ENCODE measurements around the gene OR5K4.

OR5K4 gene, protein sequence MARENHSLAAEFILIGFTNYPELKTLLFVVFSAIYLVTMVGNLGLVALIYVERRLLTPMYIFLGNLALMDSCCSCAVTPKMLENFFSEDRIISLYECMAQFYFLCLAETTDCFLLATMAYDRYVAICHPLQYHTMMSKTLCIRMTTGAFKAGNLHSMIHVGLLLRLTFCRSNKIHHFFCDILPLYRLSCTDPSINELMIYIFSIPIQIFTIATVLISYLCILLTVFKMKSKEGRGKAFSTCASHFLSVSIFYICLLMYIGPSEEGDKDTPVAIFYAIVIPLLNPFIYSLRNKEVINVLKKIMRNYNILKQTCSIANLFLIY

DNA sequence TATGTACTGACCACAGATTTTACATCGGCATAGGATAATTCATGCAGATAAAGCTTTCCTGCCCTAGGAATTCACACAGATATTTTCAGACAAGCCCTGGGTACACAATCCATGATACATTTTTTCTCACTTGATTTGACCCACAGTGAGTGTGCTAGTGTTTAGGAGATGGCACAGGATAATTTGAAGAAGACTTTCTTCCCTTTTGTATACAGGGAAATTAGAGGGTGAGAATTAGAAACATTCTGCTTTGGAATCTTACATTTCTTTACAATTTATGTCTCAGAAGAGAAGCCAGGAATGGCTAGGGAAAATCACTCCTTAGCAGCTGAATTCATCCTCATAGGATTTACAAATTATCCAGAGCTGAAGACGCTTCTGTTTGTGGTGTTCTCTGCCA, at the start of gene OR5K4:
Gene OR5K4, plus strand, starts transcription at position 301 of the 400 bp plus-strand sequence. Its CDS starts 0 bp downstream, at position 301.
- no peak for DNase-seq

- no peak for DNase-seq
Observed at GRCh38 chr3:98322101-98322500, 31.6 kb upstream of the OR5K4 start.

DNA sequence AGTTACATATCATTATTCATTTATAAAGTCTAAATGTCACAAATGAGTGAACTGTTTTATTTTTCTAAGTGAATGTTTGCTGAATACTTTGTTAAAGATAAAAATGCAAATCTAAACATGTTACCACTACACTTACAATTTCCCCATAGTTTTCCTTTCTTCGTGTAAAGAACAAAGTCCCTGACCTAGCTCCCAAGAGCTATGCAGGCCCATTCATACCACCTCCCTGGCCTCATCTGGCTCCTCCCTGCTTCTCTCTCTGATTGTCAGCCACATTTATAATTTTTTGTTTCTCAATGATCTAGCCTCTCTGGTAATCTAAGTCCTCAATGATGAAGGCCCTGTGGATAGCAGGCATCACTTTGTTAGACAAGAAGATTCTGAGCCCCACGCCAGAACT, 31.0 kb upstream of the OR5K4 start:
- DNase-seq: no peak

DNA sequence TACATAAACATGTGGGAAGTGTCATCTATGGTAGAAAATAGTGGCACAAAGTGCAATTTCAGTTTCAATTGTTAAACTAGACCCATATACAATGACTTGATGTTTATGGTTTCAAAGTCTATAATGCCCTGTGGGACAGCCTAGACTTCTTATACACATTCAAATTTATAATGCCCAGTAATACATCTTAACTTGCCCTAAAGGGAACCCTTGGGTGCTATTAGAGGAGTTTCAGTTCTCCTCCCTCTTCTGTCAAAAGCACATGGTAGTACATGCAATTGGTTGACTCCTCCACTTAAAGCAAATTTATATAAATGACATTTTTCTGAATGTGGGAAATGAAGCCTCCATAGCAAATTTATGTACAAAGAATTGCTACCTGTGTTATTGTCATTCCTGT, 30.2 kb upstream of the OR5K4 start:
- DNase-seq: no peak

DNA sequence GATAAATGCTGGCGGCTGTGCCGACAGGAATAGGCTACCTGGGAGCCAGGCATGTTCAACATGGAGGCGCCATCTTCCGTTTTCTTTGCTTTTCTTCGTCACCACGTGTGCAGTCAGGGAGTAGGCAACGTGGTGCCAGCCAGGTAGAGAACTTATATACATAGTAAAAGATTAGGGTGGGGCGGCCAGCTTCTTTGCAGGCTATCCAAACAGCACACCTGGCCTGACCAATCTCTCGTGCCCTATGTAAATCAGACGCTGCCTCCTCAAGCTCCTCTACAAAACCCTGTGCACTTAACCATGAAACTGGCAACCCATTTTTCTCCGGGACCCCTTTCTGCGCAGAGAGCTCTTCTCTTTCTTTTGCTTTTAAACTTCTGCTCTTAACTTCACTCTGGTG, 28.6 kb upstream of the OR5K4 start:
- no peak for DNase-seq

- no peak for DNase-seq
Observed at GRCh38 chr3:98326105-98326893, 27.4 kb upstream of the OR5K4 start.

- DNase-seq: no peak
Observed at GRCh38 chr3:98326945-98327344, 26.7 kb upstream of the OR5K4 start.

GRCh38 chr3:98328933-98329332, 24.7 kb upstream of the OR5K4 start:
- no peak for DNase-seq

DNA sequence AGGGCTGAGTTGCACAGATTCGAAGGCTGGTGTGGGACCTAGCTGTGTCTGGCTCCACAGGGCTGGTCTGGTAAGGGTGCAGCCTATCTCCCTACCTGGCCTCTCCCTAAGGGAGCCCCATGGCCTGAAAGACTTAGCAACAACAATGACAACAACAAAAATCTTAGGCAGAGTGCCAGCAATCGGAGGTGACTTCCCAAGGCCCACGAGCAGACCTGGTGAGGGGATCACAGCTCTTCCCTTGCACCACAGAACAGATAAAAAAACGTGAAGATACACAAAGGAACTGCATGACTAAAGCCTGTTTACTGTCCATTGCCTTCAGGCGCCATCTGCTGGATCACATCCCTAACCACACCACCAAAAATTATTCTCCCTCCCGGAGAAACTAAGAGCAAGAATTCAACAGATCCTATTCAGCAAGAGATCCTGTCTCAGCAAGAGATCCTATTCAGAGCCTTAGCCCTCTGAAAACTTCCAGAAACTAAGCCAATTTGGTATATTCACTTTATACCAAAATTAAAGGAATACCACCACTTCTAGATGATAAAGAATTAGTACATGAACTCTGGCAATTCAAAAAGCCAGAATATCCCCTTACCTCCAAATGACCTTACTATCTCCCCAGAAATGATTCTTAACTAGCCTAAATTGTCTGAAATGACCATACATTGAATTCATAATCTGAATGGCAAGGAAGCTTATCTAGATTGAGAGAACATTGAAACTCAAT, 24.1 kb upstream of the OR5K4 start:
- peak in 7 of 14 donors; percentile 6 to 62 (median 29) for DNase-seq

DNA sequence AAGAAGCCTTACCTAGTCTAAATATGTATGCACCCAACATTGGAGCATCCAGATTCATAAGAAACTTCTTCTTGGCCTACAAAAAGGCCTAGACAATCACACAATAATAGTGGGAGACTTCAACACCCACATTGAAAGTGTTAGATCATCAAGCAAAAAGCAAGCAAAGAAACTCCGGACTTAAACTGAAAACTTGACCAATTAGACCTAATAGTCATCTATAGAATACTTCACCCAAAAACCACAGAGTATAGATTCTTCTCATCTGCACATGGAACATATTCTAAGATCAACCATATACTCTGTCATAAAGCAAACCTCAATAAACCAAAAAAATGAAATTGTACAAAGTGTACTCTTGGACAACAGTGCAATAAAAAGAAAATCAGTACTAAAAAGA, 22.3 kb upstream of the OR5K4 start:
- DNase-seq: no peak

- DNase-seq: no peak
Observed at GRCh38 chr3:98333989-98334606, 19.6 kb upstream of the OR5K4 start.

- no peak for DNase-seq
Observed at GRCh38 chr3:98339031-98339430, 14.6 kb upstream of the OR5K4 start.

GRCh38 chr3:98341758-98342157, 11.9 kb upstream of the OR5K4 start:
- no peak for DNase-seq

DNA sequence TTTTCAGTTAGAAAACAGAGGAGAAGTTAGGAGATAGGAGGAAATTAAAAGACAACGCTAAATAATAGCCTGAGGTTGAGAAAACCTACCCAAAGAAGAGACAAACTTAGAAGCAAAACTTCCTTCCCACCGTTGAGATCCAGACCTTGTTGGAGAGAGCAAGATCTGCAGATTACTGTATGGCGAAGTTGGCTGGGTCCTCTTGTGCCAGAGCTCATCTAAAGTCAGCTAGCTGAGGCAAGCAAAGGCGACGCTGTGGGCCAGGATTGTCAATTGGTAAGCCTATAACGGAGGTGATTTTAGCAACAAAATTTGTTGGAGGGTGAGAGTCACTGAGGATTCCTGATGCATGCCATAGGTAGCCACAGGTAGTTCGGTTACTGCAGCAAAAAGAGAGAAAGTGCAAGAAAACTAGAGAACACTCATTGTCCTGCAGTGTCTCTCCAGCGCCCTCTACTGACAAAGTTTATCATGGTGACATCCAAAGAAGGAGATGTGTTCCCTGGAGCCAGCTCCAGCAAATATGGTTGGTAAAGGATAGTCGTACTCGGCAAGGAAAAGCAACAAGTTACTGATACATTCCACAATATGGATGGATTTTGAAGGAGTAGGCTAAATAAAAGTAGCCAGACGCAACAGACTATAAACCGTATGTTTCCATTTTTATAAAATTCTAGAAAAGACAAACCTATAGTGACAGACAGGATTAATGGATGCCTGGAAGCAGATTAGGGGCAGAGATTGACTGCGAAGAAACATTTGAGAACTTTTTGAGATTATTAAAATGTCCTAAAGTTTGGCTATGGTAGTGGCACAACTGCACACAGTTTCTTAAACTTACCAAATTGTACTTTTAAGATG, 9.8 kb upstream of the OR5K4 start:
- no peak for DNase-seq

DNA sequence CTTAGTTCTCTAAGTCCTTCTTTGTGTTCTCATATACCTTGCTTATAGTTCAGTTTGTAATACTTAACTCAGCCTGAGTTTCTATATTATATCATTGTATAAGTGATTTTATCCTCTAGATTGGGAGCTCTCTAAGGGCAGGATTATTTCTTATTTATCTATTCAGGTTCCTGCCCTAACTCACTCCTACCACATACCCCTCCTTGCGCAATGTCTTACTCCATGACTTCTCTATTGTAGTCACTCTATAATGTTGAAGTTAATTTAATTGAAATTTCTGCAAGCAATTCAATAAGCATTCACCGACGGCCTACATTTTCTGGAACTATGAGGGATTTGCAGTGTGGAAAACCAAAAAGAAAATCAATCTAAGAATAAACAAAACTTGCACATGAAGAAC, 3.6 kb upstream of the OR5K4 start:
- no peak for DNase-seq

DNA sequence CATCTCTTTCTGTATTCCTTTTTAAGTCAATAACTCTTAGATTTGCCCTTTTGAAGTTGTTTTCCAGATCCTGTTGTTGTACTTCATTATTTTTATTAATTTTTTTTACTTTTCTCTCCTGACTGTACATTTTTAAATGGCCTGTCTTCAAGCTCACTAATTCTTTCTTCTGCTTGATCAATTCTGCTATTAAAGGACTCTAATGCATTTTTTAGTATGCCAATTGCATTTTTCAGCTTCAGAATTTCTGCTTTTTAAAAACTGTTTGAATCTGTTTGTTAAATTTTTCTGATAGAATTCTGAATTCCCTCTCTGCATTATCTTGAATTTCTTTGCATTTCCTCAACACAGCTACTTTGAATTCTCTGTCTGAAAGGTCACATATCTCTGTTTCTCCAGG, 5.6 kb downstream of the OR5K4 start:
- DNase-seq: no peak

GRCh38 chr3:98359993-98360675, 6.5 kb downstream of the OR5K4 start:
- no peak for DNase-seq

DNA sequence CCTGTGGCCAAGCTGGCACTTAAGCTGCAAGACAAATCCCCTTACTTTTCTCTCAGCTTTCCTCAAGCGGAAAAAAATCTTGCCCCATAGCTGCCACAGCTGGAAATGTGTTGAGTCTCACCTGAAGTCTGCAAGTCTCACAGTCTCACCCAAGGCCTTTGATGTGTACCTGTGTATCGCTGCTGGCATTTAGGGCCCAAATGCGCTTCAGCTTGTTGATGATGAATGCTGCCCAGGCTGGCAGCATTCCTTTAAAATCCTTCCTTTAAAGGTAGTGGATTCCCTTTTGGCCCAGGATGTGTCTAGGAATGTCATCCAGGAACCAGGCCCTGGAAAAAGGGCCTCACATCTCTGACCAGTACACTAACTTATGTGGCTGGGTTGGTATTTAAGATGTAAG, 7.0 kb downstream of the OR5K4 start:
- DNase-seq: no peak

- no peak for DNase-seq
Observed at GRCh38 chr3:98361289-98361688, 7.6 kb downstream of the OR5K4 start.

- no peak for DNase-seq
Observed at GRCh38 chr3:98367464-98368246, 14.0 kb downstream of the OR5K4 start.

Measured in C1 segment of cervical spinal cord (tissue), 14 donors.